MM.1S (cell line): ENCODE data around the gene MOB2.

Experiments
- DNase-seq: peaks from one replicate; pipeline ENCODE4 v3.0.0-alpha.2; 2015
- H2AFZ ChIP-seq: fragments of 300-600 bp; sonication (generic); 2 replicates; pipeline ENCODE4 v1.6.0; 2016; ENCODE audit warnings: antibody characterized with exemption, low read length
- H3F3A ChIP-seq: fragments of 300-600 bp; sonication (generic); 2 replicates; pipeline ENCODE4 v1.6.1; 2016; ENCODE audit warnings: mild to moderate bottlenecking, antibody characterized with exemption, low read length, moderate library complexity, mixed read lengths; ENCODE audit not compliant: insufficient read depth
- H3K27ac ChIP-seq: fragments of 300-600 bp; sonication (generic); 2 replicates; pipeline ENCODE4 v1.5.1; 2016; ENCODE audit warnings: mild to moderate bottlenecking, low read length
- H3K27me3 ChIP-seq: fragments of 300-600 bp; sonication (generic); replicated peaks from 2 replicates; pipeline ENCODE4 v1.6.0; 2016; ENCODE audit warnings: low read length; ENCODE audit not compliant: insufficient read depth
- H3K36me3 ChIP-seq: fragments of 300-600 bp; sonication (generic); replicated peaks from 2 replicates; pipeline ENCODE4 v1.6.1; 2016; ENCODE audit warnings: mild to moderate bottlenecking, low read length, mixed read lengths; ENCODE audit not compliant: insufficient read depth
- H3K4me1 ChIP-seq: fragments of 300-600 bp; sonication (generic); 2 replicates; pipeline ENCODE4 v1.6.1; 2016; ENCODE audit warnings: low read length, mixed read lengths
- H3K4me2 ChIP-seq: fragments of 300-600 bp; sonication (generic); 2 replicates; pipeline ENCODE4 v1.6.0; 2016; ENCODE audit warnings: low read depth, low read length
- H3K4me3 ChIP-seq: fragments of 300-600 bp; sonication (generic); 2 replicates; pipeline ENCODE4 v1.5.1; 2016; ENCODE audit warnings: low read length, mixed read lengths
- H3K79me2 ChIP-seq: fragments of 300-600 bp; sonication (generic); 2 replicates; pipeline ENCODE4 v1.6.1; 2016; ENCODE audit warnings: mixed run types, low read length, mixed read lengths
- H3K9ac ChIP-seq: fragments of 300-600 bp; sonication (generic); 2 replicates; pipeline ENCODE4 v1.6.1; 2016; ENCODE audit warnings: low read length, mixed read lengths
- H3K9me2 ChIP-seq: fragments of 300-600 bp; sonication (generic); replicated peaks from 2 replicates; pipeline ENCODE4 v1.6.1; 2016; ENCODE audit warnings: mild to moderate bottlenecking, low read length, mixed read lengths; ENCODE audit not compliant: insufficient read depth
- H3K9me3 ChIP-seq: fragments of 300-600 bp; sonication (generic); replicated peaks from 2 replicates; pipeline ENCODE4 v1.6.1; 2016; ENCODE audit warnings: mild to moderate bottlenecking, low read length, mixed read lengths; ENCODE audit not compliant: insufficient read depth
- H4K20me1 ChIP-seq: fragments of 300-600 bp; sonication (generic); 2 replicates; pipeline ENCODE4 v1.6.1; 2016; ENCODE audit warnings: mild to moderate bottlenecking, low read length, moderate library complexity, mixed read lengths; ENCODE audit not compliant: insufficient read depth
- CTCF ChIP-seq: fragments of 300-600 bp; sonication (generic); IDR thresholded peaks from 2 replicates; pipeline ENCODE4 v1.5.1; 2016; ENCODE audit warnings: antibody characterized with exemption, low read length, mixed read lengths
- EZH2 ChIP-seq: fragments of 300-600 bp; sonication (generic); optimal IDR thresholded peaks from 2 replicates; pipeline ENCODE3; 2017; ENCODE audit warnings: low read depth, mild to moderate bottlenecking, antibody characterized with exemption, low read length, mixed read lengths
- EZH2phosphoT487 ChIP-seq: fragments of 300-600 bp; sonication (generic); IDR thresholded peaks from 2 replicates; pipeline ENCODE4 v1.6.1; 2018; ENCODE audit warnings: antibody characterized with exemption, low read length

The MOB2 gene

DNA sequence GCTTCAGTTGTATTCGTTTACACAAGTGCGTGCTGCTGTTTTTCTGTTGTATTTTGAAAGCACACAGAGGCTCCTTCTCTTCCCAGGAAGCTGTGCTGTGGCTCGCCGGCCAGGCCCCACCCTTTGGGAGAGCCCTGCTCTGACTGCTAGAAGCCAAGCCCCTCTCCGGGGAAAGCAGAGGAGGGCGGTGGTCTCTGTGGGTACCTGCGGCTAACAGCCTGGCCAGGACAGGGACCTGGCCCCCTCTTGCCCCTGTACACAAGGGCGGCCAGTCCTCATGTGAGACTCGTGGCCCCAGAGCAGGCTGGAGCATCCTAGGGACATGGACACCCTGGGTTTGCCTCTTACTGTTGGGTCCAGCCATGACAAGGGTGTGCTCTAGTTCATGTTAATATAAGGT is 14.8 kb downstream of the MOB2 start:
- H3K27me3 ChIP-seq: no peaks in the 10 kb centered on the region
- no peak for DNase-seq
- H3K36me3 ChIP-seq: no peaks in the 10 kb centered on the region
- H3F3A ChIP-seq: no peaks in the 10 kb centered on the region
- H3K4me2 ChIP-seq: no peak overlapping the region
- no peak overlapping the region for H2AFZ ChIP-seq
- no peaks in the 10 kb centered on the region for H3K4me1 ChIP-seq
- H3K9me3 ChIP-seq: no peaks in the 10 kb centered on the region
- H3K9ac ChIP-seq: no peak overlapping the region
- H3K9me2 ChIP-seq: no peaks in the 10 kb centered on the region
- no peak for TF ChIP-seq EZH2phosphoT487
- H3K79me2 ChIP-seq: no peaks in the 10 kb centered on the region
- H4K20me1 ChIP-seq: no peaks in the 10 kb centered on the region
- H3K27ac ChIP-seq: no peak overlapping the region
- no peak overlapping the region for H3K4me3 ChIP-seq

GRCh38 chr11:1470681-1471611 is 15.6 kb downstream of the MOB2 start:
- H4K20me1 ChIP-seq: no peaks in the 10 kb centered on the region
- no peaks in the 10 kb centered on the region for H3K9me2 ChIP-seq
- H3K79me2 ChIP-seq: no peaks in the 10 kb centered on the region
- no peak overlapping the region for H3K27ac ChIP-seq
- H3K4me3 ChIP-seq: no peak overlapping the region
- H3K36me3 ChIP-seq: no peaks in the 10 kb centered on the region
- no peak overlapping the region for H2AFZ ChIP-seq
- TF ChIP-seq EZH2 (no peak), EZH2phosphoT487 (no peak), CTCF (no peak)
- no peak for DNase-seq
- H3K9ac ChIP-seq: no peak overlapping the region
- H3K9me3 ChIP-seq: no peaks in the 10 kb centered on the region
- H3K4me2 ChIP-seq: no peak overlapping the region
- H3K27me3 ChIP-seq: no peaks in the 10 kb centered on the region
- H3F3A ChIP-seq: no peaks in the 10 kb centered on the region
- no peaks in the 10 kb centered on the region for H3K4me1 ChIP-seq

- no peaks in the 10 kb centered on the region for H3K9me3 ChIP-seq
- H3K27me3 ChIP-seq: no peaks in the 10 kb centered on the region
- no peaks in the 10 kb centered on the region for H3K4me1 ChIP-seq
- no peak overlapping the region for H3K4me2 ChIP-seq
- H3K27ac ChIP-seq: no peak overlapping the region
- no peak overlapping the region for H3K4me3 ChIP-seq
- DNase-seq: no peak
- no peak overlapping the region for H2AFZ ChIP-seq
- no peak overlapping the region for H3K9ac ChIP-seq
- TF ChIP-seq EZH2 (no peak), CTCF (no peak)
- H3F3A ChIP-seq: no peaks in the 10 kb centered on the region
- no peaks in the 10 kb centered on the region for H3K9me2 ChIP-seq
- H4K20me1 ChIP-seq: no peaks in the 10 kb centered on the region
- H3K36me3 ChIP-seq: no peaks in the 10 kb centered on the region
- no peaks in the 10 kb centered on the region for H3K79me2 ChIP-seq
Observed at GRCh38 chr11:1469911-1470680, 16.5 kb downstream of the MOB2 start.
